DOHH2 (cell line): Measurements from ENCODE around the gene RAMACL.

Source experiments
- EZH2phosphoT487 ChIP-seq: fragments of 200-600 bp; sonication (generic); IDR thresholded peaks from 2 replicates; pipeline ENCODE4 v1.6.1; 2017; ENCODE audit warnings: borderline replicate concordance, mild to moderate bottlenecking, antibody characterized with exemption, low read length, moderate library complexity, mixed read lengths
- TF ChIP-seq, protein P1 (sequence below): fragments of 200-600 bp; sonication (generic); IDR thresholded peaks from one replicate; pipeline ENCODE4 v1.5.1; 2014; ENCODE audit warnings: antibody characterized with exemption, mild to moderate bottlenecking, low read depth, low read length; ENCODE audit not compliant: poor library complexity, severe bottlenecking

DNA sequence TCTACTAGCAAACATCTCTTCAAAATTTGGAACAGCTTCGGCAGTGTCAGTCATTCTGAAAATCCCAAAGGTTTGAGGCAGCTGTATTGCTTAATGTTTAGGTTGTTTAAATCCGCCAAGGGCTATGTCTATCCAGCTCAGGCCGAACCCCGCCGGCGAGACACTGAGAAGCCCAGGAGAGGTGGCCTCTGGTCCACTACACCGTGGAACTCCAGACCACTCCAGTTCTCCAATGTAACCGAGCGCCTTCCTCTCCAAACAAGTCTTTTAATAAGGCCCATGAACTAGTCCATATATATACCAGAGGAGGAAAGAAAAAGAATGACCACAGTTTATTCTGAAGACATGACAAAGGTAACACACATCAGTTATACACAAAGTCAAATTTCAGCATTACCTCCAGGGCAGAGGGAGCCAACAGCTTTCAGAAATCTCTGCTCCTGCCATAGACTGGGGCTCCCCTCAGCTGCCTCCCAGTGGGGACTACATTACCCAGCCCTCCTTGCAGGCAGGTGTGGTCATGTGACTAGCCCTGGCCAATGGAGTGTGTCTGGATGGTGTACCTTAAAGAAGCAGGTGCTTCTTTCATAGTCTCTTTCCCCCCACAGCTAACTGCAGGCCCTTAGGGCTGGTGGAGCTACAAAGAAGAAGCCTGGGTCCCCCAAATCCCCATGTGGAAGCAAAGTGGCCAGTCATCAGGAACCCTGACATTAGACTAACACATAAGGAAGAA lies at the start of gene RAMACL:
- TF ChIP-seq, protein P1, sequence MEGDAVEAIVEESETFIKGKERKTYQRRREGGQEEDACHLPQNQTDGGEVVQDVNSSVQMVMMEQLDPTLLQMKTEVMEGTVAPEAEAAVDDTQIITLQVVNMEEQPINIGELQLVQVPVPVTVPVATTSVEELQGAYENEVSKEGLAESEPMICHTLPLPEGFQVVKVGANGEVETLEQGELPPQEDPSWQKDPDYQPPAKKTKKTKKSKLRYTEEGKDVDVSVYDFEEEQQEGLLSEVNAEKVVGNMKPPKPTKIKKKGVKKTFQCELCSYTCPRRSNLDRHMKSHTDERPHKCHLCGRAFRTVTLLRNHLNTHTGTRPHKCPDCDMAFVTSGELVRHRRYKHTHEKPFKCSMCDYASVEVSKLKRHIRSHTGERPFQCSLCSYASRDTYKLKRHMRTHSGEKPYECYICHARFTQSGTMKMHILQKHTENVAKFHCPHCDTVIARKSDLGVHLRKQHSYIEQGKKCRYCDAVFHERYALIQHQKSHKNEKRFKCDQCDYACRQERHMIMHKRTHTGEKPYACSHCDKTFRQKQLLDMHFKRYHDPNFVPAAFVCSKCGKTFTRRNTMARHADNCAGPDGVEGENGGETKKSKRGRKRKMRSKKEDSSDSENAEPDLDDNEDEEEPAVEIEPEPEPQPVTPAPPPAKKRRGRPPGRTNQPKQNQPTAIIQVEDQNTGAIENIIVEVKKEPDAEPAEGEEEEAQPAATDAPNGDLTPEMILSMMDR, result no peak
- TF ChIP-seq EZH2phosphoT487, result no peak
